ENCODE data around the gene ZDHHC1.
"Not testable (repeated sequence)": the region's sequence is repeated elsewhere in the genome, so short reads cannot be mapped to it uniquely, and the experiment has no call there.

ZDHHC1 gene

GRCh38 chr16:67372664-67373063 is 43.6 kb downstream of the ZDHHC1 start:
- Histone ChIP-seq H3K4me1 (ENCODE audit: control insufficient read depth in 1 of 2, insufficient read depth in 1 of 2, low read depth in 1 of 2, low read length in 1 of 2) (no peaks in the 10 kb centered on the region), H3K9me3 (no peaks in the 10 kb centered on the region), H3K36me3 (no peaks in the 10 kb centered on the region), H3K4me3 (ENCODE audit: low read depth in 1 of 2, low read length in 1 of 2) (no peak overlapping the region), H3K27ac (no peak overlapping the region), H3K27me3 (peaks cover 19% of the 10 kb centered on the region)
- TF ChIP-seq CTCF (IDR thresholded peaks at IDR 0.05), result no peak

- no peak for TF ChIP-seq CTCF (IDR thresholded peaks at IDR 0.05)
- H3K36me3 ChIP-seq, result no peaks in the 10 kb centered on the region
- H3K9me3 ChIP-seq, result no peaks in the 10 kb centered on the region
- no peak overlapping the region for H3K27ac ChIP-seq
- no peaks in the 10 kb centered on the region for H3K4me1 ChIP-seq (ENCODE audit: control insufficient read depth in 1 of 2, insufficient read depth in 1 of 2, low read depth in 1 of 2, low read length in 1 of 2)
- H3K4me3 ChIP-seq (ENCODE audit: low read depth in 1 of 2, low read length in 1 of 2), result no peak overlapping the region
- peaks cover 19% of the 10 kb centered on the region for H3K27me3 ChIP-seq
Measured at GRCh38 chr16:67370661-67371060, 45.6 kb downstream of the ZDHHC1 start.

GRCh38 chr16:67364600-67365235 is 51.6 kb downstream of the ZDHHC1 start:
- no peak overlapping the region for H3K4me3 ChIP-seq (ENCODE audit: low read depth in 1 of 2, low read length in 1 of 2)
- H3K27me3 ChIP-seq, result peaks cover 17% of the 10 kb centered on the region
- H3K4me1 ChIP-seq (ENCODE audit: control insufficient read depth in 1 of 2, insufficient read depth in 1 of 2, low read depth in 1 of 2, low read length in 1 of 2), result no peaks in the 10 kb centered on the region
- H3K9me3 ChIP-seq, result no peaks in the 10 kb centered on the region
- H3K27ac ChIP-seq, result no peak overlapping the region
- H3K36me3 ChIP-seq, result no peaks in the 10 kb centered on the region
- TF ChIP-seq CTCF (IDR thresholded peaks at IDR 0.05), result no peak

GRCh38 chr16:67361038-67361437 is 55.2 kb downstream of the ZDHHC1 start:
- Histone ChIP-seq H3K27ac (no peak overlapping the region), H3K9me3 (no peaks in the 10 kb centered on the region), H3K4me3 (ENCODE audit: low read depth in 1 of 2, low read length in 1 of 2) (no peak overlapping the region), H3K27me3 (peaks cover 11% of the 10 kb centered on the region), H3K4me1 (ENCODE audit: control insufficient read depth in 1 of 2, insufficient read depth in 1 of 2, low read depth in 1 of 2, low read length in 1 of 2) (no peaks in the 10 kb centered on the region), H3K36me3 (no peaks in the 10 kb centered on the region)
- no peak for TF ChIP-seq CTCF (IDR thresholded peaks at IDR 0.05)

GRCh38 chr16:67359540-67360269 is 56.6 kb downstream of the ZDHHC1 start:
- peaks cover 11% of the 10 kb centered on the region for H3K27me3 ChIP-seq
- H3K4me1 ChIP-seq (ENCODE audit: control insufficient read depth in 1 of 2, insufficient read depth in 1 of 2, low read depth in 1 of 2, low read length in 1 of 2); H3K27ac ChIP-seq; H3K36me3 ChIP-seq; H3K4me3 ChIP-seq (ENCODE audit: low read depth in 1 of 2, low read length in 1 of 2); H3K9me3 ChIP-seq: not testable (repeated sequence)

- Histone ChIP-seq H3K27me3 (no peaks in the 10 kb centered on the region), H3K27ac (no peak overlapping the region), H3K36me3 (no peaks in the 10 kb centered on the region), H3K9me3 (no peaks in the 10 kb centered on the region), H3K4me3 (ENCODE audit: low read depth in 1 of 2, low read length in 1 of 2) (no peak overlapping the region), H3K4me1 (ENCODE audit: control insufficient read depth in 1 of 2, insufficient read depth in 1 of 2, low read depth in 1 of 2, low read length in 1 of 2) (no peaks in the 10 kb centered on the region)
- TF ChIP-seq CTCF (IDR thresholded peaks at IDR 0.05), result no peak
Measured at GRCh38 chr16:67357561-67357960, 58.7 kb downstream of the ZDHHC1 start.
